HL-60/S4 (cell line): Measurements from ENCODE around the gene DCAF6.

Experiments used
- in situ Hi-C: fragments of 300-500 bp; cut with MboI; formaldehyde crosslinking; loops from 2 replicates; pipeline ENCODE4 v1.14.3; 2022; ENCODE audit warnings: low sequenced_read_pairs

The DCAF6 gene

GRCh38 chr1:167964646-167965045 lies 28.2 kb downstream of the DCAF6 start:
- in situ Hi-C loops, result no loop called here

GRCh38 chr1:167966050-167966449 lies 29.6 kb downstream of the DCAF6 start:
- in situ Hi-C loops, result no loop called here

- in situ Hi-C loops, result no loop called here
Measured at GRCh38 chr1:167968569-167968968, 32.1 kb downstream of the DCAF6 start.

DNA sequence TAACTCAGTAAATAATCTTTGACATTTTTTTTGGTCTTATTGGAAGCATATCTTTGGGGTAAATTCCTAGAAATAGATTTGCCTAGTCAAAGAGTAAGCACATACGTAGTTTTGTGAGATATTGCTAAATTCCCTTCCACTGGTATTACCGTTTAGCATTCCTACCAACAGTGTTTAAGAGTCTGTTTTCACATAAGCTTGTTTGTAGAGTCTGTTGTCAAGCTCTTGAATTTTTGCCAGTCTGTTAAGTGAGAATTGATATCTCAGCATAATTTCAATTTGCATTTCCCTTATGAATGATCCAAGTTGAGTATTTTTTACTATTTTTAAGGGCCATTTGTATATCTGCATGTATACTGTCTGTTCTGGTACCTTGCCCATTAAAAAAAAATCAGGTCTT lies 37.3 kb downstream of the DCAF6 start:
- in situ Hi-C loops, result no loop called here

GRCh38 chr1:167974698-167975097 lies 38.2 kb downstream of the DCAF6 start:
- in situ Hi-C loops, result no loop called here

DNA sequence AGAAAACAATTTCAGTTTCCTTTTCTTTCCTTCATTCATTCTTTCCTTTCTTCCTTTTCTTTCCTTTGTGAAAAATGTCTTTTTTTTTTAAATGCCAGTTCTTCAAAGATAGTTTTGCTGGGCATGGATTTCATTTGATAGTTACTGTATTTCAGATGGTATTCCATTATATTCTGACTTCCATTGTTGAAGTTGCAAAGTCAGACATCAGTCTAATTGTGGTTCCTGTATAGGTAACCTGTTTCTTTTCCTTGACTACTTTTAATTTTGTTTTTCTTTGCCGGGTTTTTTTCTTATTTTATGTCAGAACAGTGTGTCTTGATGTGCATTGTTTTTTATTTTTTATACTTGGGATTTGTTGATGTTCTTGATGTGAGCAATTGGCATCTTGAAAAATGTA lies 40.8 kb downstream of the DCAF6 start:
- in situ Hi-C loops, result no loop called here

GRCh38 chr1:167981933-167982332 lies 45.5 kb downstream of the DCAF6 start:
- in situ Hi-C loops, result no loop called here

- in situ Hi-C loops, result no loop called here
Measured at GRCh38 chr1:167983797-167984420, 47.4 kb downstream of the DCAF6 start.

GRCh38 chr1:167984886-167985489 lies 48.5 kb downstream of the DCAF6 start:
- in situ Hi-C loops, result no loop called here

DNA sequence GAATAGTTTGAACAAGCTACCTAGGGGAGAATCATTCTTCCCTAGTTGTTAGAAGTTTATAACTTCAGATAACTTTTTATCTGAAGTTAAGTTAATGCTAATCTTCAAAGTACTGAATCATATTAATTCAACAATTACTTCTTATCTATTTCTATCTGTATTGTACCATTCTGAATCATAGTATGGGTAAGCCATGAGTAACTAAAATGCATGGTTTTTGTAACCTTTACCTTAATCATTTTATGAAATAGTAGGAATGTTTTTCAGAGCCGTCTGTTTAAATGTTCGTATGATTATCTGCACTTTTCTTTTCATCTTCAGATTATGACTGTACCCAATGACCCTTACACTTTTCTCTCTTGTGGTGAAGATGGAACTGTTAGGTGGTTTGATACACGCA lies 50.7 kb downstream of the DCAF6 start:
- in situ Hi-C loops, result no loop called here

DNA sequence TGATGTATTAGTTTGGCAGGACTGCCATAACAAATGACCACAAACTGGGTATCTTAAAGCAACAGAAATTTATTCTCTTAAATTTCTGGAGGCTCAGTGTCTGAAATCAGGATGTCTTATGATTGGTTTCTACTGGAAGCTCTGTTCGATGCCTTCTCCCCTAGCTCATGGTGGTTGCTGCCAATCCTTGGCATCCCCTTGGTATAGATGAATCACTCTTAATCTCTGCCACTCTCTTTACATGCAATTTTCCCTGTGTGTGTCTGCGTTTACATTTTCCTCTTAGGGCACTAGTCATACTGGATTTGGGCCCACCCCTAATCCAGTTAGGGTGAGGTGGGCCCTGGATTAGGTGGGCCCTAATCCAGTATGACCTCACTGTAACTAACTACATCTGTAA lies 55.1 kb downstream of the DCAF6 start:
- in situ Hi-C loops, result no loop called here

- in situ Hi-C loops, result no loop called here
Measured at GRCh38 chr1:167993720-167994119, 57.2 kb downstream of the DCAF6 start.

DNA sequence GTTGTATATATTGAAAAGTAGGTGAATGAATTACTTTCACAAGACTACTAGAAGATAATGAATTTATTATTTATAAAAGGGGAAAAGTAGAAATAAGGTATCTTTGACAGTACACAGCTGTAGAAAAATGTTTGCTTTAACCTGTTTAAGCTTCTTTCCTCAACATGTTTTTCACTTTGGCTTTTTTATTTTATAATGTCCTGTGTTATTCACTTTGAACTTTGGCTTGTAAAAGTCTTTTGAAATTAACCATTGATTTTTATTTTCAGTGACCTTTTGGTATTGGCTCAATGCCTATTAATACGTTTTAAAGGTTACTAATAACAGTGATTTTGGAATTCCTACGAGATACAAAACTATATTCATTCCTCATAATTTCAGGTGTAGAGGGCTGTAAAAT lies 58.1 kb downstream of the DCAF6 start:
- in situ Hi-C loops, result no loop called here

DNA sequence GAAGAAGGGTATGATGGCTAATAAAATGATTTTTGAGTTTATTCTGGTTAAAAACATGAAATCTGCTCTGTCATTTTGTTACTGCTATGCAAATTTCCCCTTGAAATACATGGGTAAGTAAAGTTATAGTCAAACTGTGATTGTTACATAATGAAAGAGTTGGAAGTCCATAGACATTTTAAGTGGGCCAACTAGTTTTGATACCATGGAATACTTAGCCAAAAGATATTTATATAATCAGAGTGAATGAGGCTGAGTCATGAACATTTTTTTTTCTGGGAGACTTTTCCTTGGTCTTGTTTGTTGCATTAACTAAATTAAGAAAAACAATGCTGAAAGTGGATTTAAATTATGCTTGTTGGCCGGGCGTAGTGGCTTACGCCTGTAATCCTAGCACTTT lies 58.6 kb downstream of the DCAF6 start:
- in situ Hi-C loops, result no loop called here

GRCh38 chr1:167996266-167996665 lies 59.8 kb downstream of the DCAF6 start:
- in situ Hi-C loops, result no loop called here

DNA sequence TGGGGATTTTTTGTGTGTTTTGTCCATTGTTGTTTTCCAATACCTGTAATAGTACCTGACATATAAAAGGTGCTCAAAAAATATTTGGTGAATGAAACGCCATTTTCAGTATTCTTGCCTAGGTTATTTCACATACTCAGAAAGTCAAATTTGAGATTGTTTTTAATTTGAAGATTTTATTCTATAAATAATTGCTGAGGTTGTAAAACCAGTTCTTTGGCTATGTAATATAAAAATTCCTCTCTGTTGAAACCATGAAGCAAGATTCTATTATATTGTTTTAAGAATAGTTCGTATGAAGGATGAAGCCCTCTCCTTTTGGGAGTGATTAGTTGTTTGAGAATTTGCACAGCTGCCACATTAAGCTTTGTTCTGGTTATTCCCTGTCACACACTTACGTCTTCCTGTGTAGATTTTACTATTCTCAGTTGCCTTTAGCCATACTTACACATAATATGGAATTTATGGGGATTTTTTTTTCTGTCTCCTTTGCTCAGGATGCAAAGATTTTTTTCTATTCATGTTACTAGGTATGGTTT lies 60.6 kb downstream of the DCAF6 start:
- in situ Hi-C loops, result no loop called here

GRCh38 chr1:167999877-168000276 lies 63.4 kb downstream of the DCAF6 start:
- in situ Hi-C loops, result no loop called here

- in situ Hi-C loops, result no loop called here
Measured at GRCh38 chr1:168000656-168001055, 64.2 kb downstream of the DCAF6 start.

DNA sequence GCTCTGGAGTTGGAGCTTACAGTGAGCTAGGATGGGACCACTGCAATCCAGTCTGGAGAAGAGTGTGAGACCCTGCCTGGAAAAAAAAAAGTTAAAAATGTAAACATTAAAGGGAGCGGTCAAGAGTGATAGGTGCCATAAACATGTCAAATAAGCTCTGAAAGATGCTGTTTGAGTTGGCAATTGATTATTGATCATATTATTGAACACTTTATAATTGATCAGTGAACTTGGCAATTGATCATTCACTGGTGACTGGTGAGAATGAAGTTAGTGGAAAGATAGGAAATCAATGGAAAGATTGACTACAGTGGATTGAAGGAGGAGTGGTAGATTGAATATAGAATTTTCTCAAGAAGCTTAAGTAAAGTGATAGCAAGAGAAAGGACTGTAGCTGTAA lies 64.7 kb downstream of the DCAF6 start:
- in situ Hi-C loops, result no loop called here

- in situ Hi-C loops, result no loop called here
Measured at GRCh38 chr1:168004531-168004930, 68.0 kb downstream of the DCAF6 start.

DNA sequence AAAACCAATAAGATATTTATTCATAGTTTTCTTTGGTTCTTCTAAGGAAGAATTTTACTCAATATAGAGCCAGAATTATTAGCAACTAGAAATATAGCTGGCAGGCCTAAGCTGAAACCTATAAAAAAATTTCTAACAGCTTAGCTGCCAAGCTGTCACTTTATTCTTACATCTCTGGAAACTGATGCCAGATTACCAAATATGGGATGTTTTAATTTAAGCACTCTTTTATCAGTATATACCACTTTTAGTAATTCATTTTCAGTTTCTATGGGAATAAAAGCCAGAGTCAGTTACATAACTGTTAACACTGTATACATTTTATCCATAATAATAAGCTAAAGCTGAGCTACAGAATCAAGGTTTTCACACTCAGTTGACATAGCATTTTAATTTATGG lies 69.0 kb downstream of the DCAF6 start:
- in situ Hi-C loops, result no loop called here

- in situ Hi-C loops, result no loop called here
Measured at GRCh38 chr1:168007691-168008090, 71.2 kb downstream of the DCAF6 start.

- in situ Hi-C loops, result no loop called here
Measured at GRCh38 chr1:168008595-168008994, 72.1 kb downstream of the DCAF6 start.
